GM12878 (cell line): ENCODE data around the gene RNF150.

Experiments
- CREM ChIP-seq: IDR thresholded peaks from 2 replicates; pipeline ENCODE4 v1.6.1; 2014; ENCODE audit warnings: antibody characterized with exemption, low read depth
- JUND ChIP-seq: IDR thresholded peaks from 2 replicates; pipeline ENCODE4 v1.6.1; 2012; ENCODE audit warnings: low read depth, mild to moderate bottlenecking, low read length, improper control_type of control experiment, moderate library complexity
- MEF2A ChIP-seq: IDR thresholded peaks from 2 replicates; pipeline ENCODE4 v1.6.1; 2011; ENCODE audit warnings: low read depth, mild to moderate bottlenecking, low read length, moderate library complexity; ENCODE audit not compliant: insufficient read depth
- MYC ChIP-seq: IDR thresholded peaks from 2 replicates; pipeline ENCODE4 v1.6.1; 2011; ENCODE audit warnings: mild to moderate bottlenecking, low read length, moderate library complexity, inconsistent platforms; ENCODE audit not compliant: insufficient read depth, insufficient replicate concordance, insufficient read length, severe bottlenecking
- POLR2A ChIP-seq: IDR thresholded peaks from 2 replicates; pipeline ENCODE4 v1.6.1; 2011; ENCODE audit warnings: low read depth, mild to moderate bottlenecking, low read length
- RAD21 ChIP-seq: IDR thresholded peaks from 2 replicates; pipeline ENCODE4 v1.6.1; 2011; ENCODE audit warnings: mild to moderate bottlenecking, low read depth, low read length, moderate library complexity; ENCODE audit not compliant: insufficient read depth
- SP1 ChIP-seq: IDR thresholded peaks from one replicate; pipeline ENCODE4 v1.6.1; 2011; ENCODE audit warnings: low read depth, low read length
- STAT3 ChIP-seq: IDR thresholded peaks from 2 replicates; pipeline ENCODE4 v1.6.1; 2011; ENCODE audit warnings: low read depth, low read length, improper control_type of control experiment
- TF ChIP-seq, protein P1 (sequence below): IDR thresholded peaks from 2 replicates; pipeline ENCODE4 v1.6.1; 2012; ENCODE audit warnings: mild to moderate bottlenecking, low read depth, low read length
- TF ChIP-seq, protein P2 (sequence below), 3 experiments: IDR thresholded peaks in 2 of 3; conservative IDR thresholded peaks in 1 of 3; 2 replicates each; pipeline ENCODE4 v1.5.1; 2011; ENCODE audit warnings: low read depth in 3 of 3, low read length in 3 of 3, mild to moderate bottlenecking in 3 of 3, control low read depth in 2 of 3, moderate library complexity in 2 of 3, inconsistent platforms in 1 of 3, mixed read lengths in 1 of 3; ENCODE audit not compliant: control insufficient read depth in 2 of 3, insufficient read depth in 1 of 3; ENCODE audit errors: extremely low read depth in 1 of 3

DNA sequence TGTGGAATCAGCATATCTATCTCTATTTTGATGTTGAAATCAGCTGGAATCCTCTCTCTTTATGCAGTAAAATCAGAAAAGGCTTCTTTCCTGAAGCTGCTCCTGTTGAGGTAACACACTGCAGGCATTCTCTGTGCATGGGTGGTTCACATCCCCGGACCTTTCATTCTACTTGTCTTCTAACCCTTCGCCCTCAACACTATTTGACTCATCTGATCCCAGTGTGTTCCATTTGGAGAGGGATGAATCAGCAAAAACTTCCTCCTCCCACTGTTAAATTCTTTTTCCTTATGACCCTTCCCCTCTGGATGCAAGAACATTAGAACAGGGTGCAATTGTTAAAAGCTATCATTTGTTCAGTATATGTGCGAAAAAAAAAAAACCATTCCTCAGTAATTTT is 67.4 kb downstream of the RNF150 start:
- TF ChIP-seq JUND (no peak), RAD21 (no peak), SP1 (no peak), CREM (no peak), MYC (no peak), POLR2A (no peak), STAT3 (no peak), MEF2A (no peak)
- TF ChIP-seq, protein P1, sequence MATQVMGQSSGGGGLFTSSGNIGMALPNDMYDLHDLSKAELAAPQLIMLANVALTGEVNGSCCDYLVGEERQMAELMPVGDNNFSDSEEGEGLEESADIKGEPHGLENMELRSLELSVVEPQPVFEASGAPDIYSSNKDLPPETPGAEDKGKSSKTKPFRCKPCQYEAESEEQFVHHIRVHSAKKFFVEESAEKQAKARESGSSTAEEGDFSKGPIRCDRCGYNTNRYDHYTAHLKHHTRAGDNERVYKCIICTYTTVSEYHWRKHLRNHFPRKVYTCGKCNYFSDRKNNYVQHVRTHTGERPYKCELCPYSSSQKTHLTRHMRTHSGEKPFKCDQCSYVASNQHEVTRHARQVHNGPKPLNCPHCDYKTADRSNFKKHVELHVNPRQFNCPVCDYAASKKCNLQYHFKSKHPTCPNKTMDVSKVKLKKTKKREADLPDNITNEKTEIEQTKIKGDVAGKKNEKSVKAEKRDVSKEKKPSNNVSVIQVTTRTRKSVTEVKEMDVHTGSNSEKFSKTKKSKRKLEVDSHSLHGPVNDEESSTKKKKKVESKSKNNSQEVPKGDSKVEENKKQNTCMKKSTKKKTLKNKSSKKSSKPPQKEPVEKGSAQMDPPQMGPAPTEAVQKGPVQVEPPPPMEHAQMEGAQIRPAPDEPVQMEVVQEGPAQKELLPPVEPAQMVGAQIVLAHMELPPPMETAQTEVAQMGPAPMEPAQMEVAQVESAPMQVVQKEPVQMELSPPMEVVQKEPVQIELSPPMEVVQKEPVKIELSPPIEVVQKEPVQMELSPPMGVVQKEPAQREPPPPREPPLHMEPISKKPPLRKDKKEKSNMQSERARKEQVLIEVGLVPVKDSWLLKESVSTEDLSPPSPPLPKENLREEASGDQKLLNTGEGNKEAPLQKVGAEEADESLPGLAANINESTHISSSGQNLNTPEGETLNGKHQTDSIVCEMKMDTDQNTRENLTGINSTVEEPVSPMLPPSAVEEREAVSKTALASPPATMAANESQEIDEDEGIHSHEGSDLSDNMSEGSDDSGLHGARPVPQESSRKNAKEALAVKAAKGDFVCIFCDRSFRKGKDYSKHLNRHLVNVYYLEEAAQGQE = no peak
- TF ChIP-seq, protein P2, sequence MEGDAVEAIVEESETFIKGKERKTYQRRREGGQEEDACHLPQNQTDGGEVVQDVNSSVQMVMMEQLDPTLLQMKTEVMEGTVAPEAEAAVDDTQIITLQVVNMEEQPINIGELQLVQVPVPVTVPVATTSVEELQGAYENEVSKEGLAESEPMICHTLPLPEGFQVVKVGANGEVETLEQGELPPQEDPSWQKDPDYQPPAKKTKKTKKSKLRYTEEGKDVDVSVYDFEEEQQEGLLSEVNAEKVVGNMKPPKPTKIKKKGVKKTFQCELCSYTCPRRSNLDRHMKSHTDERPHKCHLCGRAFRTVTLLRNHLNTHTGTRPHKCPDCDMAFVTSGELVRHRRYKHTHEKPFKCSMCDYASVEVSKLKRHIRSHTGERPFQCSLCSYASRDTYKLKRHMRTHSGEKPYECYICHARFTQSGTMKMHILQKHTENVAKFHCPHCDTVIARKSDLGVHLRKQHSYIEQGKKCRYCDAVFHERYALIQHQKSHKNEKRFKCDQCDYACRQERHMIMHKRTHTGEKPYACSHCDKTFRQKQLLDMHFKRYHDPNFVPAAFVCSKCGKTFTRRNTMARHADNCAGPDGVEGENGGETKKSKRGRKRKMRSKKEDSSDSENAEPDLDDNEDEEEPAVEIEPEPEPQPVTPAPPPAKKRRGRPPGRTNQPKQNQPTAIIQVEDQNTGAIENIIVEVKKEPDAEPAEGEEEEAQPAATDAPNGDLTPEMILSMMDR (IDR thresholded peaks at IDR 0.05 in 2 of 3, conservative IDR thresholded peaks at IDR 0.05 in 1 of 3; ENCODE audit: control insufficient read depth in 2 of 3, extremely low read depth in 1 of 3, insufficient read depth in 1 of 3, low read depth in 3 of 3, low read length in 3 of 3) = no peak
